Right lobe of liver (tissue), 4 donors: ENCODE results near the gene ACOX3.

ENCODE experiments used
- POLR2A ChIP-seq: fragments of 450-650 bp; IDR thresholded peaks from one replicate; pipeline ENCODE4 v1.6.1; 2017; ENCODE audit warnings: antibody characterized with exemption, mild to moderate bottlenecking
- TF ChIP-seq, protein P1 (sequence below), 4 donors: fragments of 200-600 bp in 3 of 4; fragments of 450-650 bp in 1 of 4; IDR thresholded peaks; one replicate each; pipeline versions ENCODE4 v1.5.1 to v1.8.0; 2016 to 2022; ENCODE audit warnings: antibody characterized with exemption in 4 of 4, mild to moderate bottlenecking in 2 of 4
- donor health status: DM: no; HTN: no; CAD: no.
- donor health status: DM: no; HTN: no; CAD: no.
- donor health status: DM: no; HTN: yes; CAD: no.

DNA sequence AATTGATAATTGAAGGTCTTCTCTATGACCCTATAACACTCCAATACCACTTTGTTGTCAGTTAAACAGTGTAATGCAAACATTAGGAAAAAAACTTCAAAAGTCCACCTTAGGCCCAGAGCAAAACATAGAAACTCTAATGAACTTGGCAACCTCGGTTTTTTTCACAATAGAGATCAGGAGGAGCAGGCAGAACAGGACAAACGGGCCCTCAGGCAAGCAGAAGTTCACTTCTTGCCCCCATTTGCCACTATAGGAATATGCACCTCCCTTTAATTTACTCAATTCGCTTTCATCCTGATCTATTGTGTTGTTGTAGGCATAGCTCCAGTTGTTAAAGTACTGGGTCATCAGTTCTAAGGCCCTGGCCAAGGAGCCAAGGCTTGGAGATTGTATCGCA, 18.2 kb downstream of the ACOX3 start:
- TF ChIP-seq, protein P1, sequence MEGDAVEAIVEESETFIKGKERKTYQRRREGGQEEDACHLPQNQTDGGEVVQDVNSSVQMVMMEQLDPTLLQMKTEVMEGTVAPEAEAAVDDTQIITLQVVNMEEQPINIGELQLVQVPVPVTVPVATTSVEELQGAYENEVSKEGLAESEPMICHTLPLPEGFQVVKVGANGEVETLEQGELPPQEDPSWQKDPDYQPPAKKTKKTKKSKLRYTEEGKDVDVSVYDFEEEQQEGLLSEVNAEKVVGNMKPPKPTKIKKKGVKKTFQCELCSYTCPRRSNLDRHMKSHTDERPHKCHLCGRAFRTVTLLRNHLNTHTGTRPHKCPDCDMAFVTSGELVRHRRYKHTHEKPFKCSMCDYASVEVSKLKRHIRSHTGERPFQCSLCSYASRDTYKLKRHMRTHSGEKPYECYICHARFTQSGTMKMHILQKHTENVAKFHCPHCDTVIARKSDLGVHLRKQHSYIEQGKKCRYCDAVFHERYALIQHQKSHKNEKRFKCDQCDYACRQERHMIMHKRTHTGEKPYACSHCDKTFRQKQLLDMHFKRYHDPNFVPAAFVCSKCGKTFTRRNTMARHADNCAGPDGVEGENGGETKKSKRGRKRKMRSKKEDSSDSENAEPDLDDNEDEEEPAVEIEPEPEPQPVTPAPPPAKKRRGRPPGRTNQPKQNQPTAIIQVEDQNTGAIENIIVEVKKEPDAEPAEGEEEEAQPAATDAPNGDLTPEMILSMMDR (IDR thresholded peaks at IDR 0.05) = no peak
- TF ChIP-seq POLR2A = no peak
